Mesenteric fat pad (tissue), 1 donor: ENCODE results near the gene BHMT. TPM values are rescaled to one million over a fixed set of nuclear protein-coding genes. Genes with fewer than 3 reads are reported as not detected.

ENCODE experiments used
- DNase-seq: peaks from one replicate; pipeline ENCODE4 v3.0.0-alpha.2; 2020; ENCODE audit warnings: low spot score
- long read RNA-seq: library from polyadenylated mRNA; unstranded; transcript quantifications from one replicate; pipeline ENCODE4 v2.0.0, GENCODE V29; 2020
- total RNA-seq: library from RNA; stranded (reverse); fragmentation: NEBNext Ultra II Directional; extraction: Animal tissue kit (Norgen Biotek cat#: 25700); gene quantifications from one replicate; pipeline ENCODE4 v1.2.1, GENCODE V29; 2021
- donor health status: DM: yes; HTN: yes; CAD: no.

BHMT gene, protein sequence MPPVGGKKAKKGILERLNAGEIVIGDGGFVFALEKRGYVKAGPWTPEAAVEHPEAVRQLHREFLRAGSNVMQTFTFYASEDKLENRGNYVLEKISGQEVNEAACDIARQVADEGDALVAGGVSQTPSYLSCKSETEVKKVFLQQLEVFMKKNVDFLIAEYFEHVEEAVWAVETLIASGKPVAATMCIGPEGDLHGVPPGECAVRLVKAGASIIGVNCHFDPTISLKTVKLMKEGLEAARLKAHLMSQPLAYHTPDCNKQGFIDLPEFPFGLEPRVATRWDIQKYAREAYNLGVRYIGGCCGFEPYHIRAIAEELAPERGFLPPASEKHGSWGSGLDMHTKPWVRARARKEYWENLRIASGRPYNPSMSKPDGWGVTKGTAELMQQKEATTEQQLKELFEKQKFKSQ
- 1.9 TPM for total RNA-seq
- long read RNA-seq, partial matches to known transcripts = 1 of 1 reads
- long read RNA-seq, other reads (novel, unspliced or antisense) = 0 of 1 reads

DNA sequence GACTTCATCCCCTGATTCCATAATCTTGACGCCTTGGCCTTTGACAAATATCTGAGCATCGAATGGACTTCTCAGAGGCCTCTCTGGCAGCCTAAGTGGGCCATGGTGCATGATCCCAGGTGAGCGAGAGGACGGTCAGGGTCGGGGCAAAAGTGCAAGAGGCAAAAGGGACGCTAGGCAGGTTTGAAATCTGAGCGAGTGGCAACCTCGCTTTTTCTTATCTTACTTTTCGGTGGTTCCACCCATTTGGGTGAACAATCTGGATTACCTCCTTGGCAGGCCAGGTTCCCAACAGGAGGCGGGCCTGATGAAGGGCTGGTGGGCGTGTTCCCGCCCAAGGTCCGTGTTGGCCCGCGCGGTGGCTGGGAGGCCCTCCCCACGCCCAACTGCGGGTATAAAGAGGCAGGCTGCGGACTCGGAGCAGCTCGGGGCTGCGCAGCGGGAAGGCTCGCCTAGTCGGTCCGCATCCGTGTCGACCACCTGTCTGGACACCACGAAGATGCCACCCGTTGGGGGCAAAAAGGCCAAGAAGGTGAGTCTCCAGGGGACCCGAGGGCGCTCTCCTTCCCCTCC lies at the start of gene BHMT:
BHMT (plus strand) TSS at position 423 of the 573 bp plus-strand sequence; CDS start at position 500, 77 bp downstream.
- DNase-seq = no peak

DNA sequence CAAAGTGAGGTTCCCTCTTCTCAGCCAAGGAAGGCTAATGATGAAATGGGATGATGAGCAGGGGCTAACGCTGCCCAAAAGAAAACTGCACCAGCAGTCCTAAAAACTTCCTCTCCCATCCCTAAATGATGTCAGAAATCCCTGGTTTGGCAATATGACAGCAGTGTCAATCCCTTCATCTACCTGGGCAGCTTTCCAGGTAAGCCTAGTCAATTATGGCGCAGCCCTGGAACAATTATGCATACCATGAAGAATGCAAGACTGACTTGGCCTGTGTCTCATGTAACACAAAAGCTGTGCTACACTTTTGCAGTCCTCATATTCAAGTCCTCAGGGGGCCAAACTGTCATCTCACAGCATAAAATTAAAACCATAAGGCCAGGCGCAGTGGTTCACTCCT lies 49.2 kb upstream of the BHMT start:
- DNase-seq = no peak

GRCh38 chr5:79069488-79070349 lies 41.9 kb upstream of the BHMT start, which contains the start of the genes BHMT2 and DMGDH:
BHMT2 (plus strand) TSS chr5:79069767; CDS start chr5:79069783, 16 bp downstream.
DMGDH (minus strand) TSS chr5:79069674; CDS start chr5:79069620, 54 bp downstream.
- no peak for DNase-seq

DNA sequence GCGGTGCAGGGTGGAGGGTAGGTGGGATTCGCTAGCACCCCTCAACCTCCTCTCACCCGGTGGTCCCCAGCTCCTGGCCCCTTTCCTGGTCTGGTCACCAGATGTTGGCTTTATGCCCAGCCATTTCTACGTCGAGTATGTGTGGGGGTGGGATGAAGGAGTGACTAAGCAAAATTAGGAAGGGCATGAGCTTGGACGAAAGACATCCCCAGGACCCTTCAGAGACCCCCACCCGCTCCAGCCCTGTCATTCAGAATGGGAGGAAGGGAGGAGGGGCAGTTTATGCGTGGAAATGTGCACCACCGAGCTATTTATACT lies 41.3 kb upstream of the BHMT start:
- no peak for DNase-seq

GRCh38 chr5:79074641-79075040 lies 37.0 kb upstream of the BHMT start:
- DNase-seq = no peak

DNA sequence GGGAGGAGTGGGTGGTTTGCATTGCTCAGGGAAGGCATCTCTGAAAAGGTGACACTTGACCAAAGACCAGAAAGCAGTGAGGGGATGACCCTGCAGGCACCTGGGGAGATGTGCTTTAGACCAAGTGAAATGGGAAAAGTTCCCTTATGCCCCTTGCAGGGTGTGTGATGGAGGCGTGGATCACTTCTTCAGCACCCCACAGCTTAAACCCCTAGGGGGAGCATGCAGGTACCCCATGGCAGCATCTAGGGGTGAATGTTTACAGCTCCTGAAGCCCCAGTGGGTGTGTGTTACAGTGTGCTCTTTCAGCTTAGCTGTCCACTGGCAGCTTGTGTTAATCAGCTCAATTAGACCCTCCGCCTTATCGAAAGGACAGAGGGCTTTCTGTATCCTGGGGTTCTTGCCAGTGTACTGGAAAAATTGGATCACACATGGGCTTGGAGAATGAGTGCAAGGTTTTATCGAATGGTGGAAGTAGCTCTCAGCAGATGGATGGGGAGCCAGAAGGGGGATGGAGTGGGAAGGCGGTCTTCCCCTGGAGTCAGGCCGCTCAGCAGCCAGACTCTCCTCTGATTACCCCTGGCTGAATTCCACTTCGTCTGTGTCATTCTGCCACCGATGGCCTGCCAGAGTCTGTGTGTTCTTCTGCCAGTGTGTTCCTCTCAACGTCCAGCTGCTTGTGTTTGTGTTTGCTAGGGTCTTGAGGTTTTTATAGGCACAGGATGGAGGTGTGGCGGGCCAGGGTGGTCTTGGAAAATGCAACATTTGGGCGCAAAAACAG lies 35.8 kb upstream of the BHMT start:
- no peak for DNase-seq

DNA sequence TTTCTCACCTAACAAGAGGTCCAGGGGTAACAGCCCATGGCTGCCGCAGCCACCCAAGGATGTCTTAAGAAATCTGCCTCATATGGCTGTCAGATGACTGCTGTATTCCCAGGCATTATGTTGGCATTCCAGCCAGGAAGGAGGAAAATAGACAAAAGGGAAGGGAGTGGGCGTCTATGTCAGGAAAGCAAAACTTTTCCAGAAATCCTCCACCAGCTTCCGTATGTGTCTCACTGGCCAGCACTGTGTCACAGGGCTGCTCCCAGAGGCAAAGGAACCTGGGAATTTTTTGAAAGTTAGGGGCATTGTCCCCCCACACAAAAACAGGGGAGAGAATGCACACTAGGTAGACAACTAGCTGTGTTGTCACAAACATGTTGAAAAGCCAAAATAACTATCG lies 34.8 kb upstream of the BHMT start:
- no peak for DNase-seq

- no peak for DNase-seq
Observed at GRCh38 chr5:79077680-79078365, 33.8 kb upstream of the BHMT start.

DNA sequence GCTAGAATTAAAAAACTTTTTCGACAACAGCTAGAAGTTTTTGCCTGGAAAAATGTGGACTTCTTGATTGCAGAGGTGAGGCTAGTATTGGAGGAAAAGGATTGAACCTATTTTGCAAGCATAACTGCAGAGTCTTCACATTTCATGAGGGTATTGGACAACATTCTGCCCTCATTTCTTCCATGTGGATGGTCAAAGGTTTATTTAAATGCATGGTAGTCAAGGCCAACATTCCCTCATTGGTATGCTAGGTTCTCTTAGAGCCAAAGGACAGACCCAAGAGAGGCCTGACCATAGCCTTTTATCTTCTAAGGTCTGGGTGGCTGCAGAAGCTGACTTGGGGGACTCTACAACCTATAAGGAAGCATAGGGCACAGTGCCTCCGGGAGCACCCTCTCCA lies 30.8 kb upstream of the BHMT start:
- no peak for DNase-seq

DNA sequence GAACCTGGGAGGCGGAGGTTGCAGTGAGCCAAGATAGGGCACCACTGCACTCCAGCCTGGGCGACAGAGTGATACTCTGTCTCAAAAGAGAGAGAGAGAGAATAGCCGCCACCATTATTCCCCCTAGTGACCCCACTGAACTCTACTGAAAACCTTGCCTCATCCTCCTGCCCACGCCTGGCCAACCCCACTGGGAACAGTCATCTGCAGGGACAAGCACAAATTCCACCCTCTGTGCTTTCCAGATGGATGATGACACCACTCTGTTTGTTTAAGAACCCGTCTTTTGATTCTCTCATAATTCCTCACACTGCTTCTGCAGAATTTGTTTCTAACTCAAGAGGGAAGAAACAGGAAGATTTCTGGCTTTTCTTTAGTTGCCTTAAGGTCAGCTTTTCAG lies 29.8 kb upstream of the BHMT start:
- DNase-seq = no peak

DNA sequence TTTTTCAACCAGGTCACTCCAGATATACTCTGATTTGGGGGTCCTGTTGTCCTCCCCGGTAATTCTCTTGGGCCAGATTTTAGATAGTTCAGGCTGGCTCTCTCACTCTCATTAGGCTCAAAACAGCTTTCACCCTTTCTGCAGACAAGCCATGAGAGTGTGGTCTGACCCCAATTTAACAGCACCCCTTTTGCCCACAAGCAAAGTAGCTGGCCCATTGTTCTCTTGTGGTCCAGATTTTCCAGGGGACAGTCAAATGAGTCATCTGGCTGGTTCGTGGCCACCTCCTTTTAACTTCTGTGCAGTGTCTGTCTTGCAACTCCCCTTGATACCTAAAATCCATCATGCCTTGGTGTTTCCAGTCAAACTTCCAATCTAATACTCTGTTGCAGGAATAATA lies 25.5 kb upstream of the BHMT start:
- DNase-seq = no peak

DNA sequence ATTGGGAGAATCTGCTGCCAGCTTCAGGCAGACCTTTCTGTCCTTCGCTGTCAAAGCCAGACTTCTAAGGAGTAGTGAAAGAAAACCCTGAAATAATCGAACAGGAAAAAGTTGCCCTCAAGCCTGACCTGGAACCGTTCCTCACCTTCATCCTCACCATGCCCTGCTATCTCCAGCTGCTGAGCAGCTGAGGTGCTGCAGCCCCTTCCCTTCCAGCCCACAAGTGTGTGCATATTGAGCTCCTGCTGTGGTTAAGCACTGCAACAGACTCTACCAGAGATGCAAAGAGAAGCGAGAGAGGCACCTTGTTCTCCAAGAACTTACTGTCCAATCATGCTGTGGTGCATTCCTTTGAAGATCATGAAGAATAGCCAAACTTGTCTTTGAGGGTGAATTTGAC lies 23.1 kb upstream of the BHMT start:
- no peak for DNase-seq

DNA sequence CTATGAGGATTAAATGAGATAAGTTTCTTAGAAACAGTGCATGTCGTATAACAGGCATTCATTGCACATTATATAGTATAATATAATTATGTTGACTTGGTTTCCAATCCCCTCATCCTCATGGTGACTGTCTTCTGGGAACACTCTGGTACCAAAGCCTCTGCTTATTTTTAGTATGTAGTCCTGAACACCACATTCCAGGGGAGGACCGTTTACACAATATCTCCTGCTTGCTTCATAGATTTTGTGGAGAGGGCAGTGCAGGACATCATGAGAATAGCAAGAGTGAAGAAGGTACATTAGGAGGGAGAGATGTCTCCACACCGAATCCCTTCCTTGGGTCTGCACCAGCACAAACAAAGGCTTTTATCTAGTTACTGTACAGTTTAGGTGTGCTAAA lies 20.5 kb upstream of the BHMT start:
- DNase-seq = no peak

GRCh38 chr5:79093762-79094161 lies 17.8 kb upstream of the BHMT start:
- no peak for DNase-seq

DNA sequence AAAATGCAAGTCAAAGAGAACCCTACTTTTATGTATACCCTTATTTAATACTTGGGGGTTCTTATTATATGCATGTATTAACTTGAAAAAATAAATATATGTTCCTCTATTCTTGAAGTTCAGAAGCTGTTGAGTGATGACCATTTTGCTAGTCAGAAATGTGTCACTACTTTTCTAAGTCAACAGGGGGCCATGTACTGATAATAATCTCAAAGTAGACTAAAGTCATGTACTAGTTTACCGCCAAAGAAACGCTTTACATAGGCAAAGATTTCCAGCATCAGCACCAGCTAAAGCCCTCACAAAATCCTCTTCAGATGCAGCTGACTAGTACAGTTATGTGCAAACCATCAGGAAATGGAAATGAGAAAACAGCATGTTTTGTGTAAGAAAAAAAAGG lies 5.7 kb upstream of the BHMT start:
- DNase-seq = no peak

- no peak for DNase-seq
Observed at GRCh38 chr5:79107020-79107796, 4.4 kb upstream of the BHMT start.

GRCh38 chr5:79108086-79108485 lies 3.5 kb upstream of the BHMT start:
- DNase-seq = no peak

- no peak for DNase-seq
Observed at GRCh38 chr5:79108792-79109191, 2.8 kb upstream of the BHMT start.
